ENCODE measurements around the gene PLBD1.

PLBD1 gene

DNA sequence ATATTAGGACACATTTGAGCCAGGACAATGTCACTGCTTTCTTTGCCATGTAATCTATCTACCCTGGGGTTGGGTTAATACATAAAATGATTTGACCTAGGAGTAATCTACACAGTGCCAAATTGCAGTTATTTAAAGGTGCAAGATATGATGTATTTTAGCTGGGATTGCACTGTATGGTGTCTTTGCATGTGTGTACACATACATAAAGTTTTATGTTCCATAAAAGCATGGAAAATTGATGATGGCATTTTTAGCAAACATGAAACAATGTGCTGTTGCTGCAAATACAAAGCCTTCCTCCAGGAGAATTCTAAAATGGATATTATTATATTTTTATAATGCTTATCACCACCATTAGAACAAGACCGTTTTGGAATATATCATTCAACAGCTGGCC is 24.0 kb upstream of the PLBD1 start:
- Histone ChIP-seq H3K9me3 (ENCODE audit: severe bottlenecking) (no peaks in the 10 kb centered on the region), H3K27ac (ENCODE audit: poor library complexity, severe bottlenecking) (no peak overlapping the region), H3K27me3 (ENCODE audit: insufficient read depth, poor library complexity, severe bottlenecking) (no peaks in the 10 kb centered on the region), H3K36me3 (ENCODE audit: low read depth) (no peaks in the 10 kb centered on the region), H3K4me1 (ENCODE audit: insufficient read depth, poor library complexity, severe bottlenecking) (no peaks in the 10 kb centered on the region), H3K4me3 (ENCODE audit: severe bottlenecking) (no peak overlapping the region)
- no peak for DNase-seq (ENCODE audit: low spot score)
- TF ChIP-seq, protein P1, sequence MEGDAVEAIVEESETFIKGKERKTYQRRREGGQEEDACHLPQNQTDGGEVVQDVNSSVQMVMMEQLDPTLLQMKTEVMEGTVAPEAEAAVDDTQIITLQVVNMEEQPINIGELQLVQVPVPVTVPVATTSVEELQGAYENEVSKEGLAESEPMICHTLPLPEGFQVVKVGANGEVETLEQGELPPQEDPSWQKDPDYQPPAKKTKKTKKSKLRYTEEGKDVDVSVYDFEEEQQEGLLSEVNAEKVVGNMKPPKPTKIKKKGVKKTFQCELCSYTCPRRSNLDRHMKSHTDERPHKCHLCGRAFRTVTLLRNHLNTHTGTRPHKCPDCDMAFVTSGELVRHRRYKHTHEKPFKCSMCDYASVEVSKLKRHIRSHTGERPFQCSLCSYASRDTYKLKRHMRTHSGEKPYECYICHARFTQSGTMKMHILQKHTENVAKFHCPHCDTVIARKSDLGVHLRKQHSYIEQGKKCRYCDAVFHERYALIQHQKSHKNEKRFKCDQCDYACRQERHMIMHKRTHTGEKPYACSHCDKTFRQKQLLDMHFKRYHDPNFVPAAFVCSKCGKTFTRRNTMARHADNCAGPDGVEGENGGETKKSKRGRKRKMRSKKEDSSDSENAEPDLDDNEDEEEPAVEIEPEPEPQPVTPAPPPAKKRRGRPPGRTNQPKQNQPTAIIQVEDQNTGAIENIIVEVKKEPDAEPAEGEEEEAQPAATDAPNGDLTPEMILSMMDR (IDR thresholded peaks at IDR 0.05; ENCODE audit: poor library complexity, severe bottlenecking): no peak
- ATAC-seq (ENCODE audit: low read depth): no peak

DNA sequence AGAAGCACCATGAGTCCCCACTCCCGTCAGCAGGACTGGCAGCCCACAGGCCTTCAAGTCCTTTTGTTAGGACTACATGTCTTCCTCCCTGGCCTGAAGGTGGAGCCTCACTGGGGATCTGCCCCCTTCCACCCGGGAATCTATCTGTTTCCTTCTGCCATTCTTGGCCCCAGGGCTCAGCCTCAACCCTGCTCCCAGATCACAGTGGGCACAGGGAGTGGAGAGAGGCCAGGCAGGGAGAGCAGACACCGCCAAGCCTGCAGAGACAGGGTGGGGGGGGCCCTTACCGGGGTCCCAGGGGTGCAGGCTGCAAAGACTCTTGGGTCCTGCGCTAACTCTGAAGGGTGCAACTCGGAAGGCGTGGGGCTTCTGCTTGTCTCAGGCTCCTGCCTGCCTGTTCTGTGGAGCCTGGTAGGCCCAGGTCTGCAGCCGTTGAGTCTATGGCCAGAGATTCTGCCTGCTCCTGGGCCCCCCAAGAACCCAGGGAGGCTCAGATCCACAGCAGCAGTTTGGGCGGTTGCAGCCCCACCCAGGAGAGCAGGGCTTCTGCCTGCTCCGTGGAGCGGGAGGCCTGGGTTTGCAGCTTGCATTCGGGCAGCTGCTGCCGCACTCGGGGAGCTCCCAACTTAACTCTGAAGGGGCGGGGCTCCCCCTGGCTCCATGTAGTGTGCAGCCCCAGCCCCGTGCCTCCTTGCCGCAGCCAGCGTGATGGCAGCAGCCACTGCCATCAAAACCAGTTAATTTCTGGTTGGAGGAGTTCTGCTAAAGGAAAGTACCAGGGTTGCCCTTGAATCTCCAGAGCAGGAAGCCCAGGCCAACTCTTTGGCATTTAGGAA is 21.7 kb upstream of the PLBD1 start:
- no peak overlapping the region for H3K4me3 ChIP-seq (ENCODE audit: severe bottlenecking)
- no peaks in the 10 kb centered on the region for H3K36me3 ChIP-seq (ENCODE audit: low read depth)
- H3K27ac ChIP-seq (ENCODE audit: poor library complexity, severe bottlenecking): no peak overlapping the region
- H3K4me1 ChIP-seq (ENCODE audit: insufficient read depth, poor library complexity, severe bottlenecking): no peaks in the 10 kb centered on the region
- DNase-seq (ENCODE audit: low spot score): no peak
- no peak for ATAC-seq (ENCODE audit: low read depth)
- no peaks in the 10 kb centered on the region for H3K27me3 ChIP-seq (ENCODE audit: insufficient read depth, poor library complexity, severe bottlenecking)
- H3K9me3 ChIP-seq (ENCODE audit: severe bottlenecking): no peaks in the 10 kb centered on the region
- TF ChIP-seq, protein P1 (IDR thresholded peaks at IDR 0.05; ENCODE audit: poor library complexity, severe bottlenecking): no peak

DNA sequence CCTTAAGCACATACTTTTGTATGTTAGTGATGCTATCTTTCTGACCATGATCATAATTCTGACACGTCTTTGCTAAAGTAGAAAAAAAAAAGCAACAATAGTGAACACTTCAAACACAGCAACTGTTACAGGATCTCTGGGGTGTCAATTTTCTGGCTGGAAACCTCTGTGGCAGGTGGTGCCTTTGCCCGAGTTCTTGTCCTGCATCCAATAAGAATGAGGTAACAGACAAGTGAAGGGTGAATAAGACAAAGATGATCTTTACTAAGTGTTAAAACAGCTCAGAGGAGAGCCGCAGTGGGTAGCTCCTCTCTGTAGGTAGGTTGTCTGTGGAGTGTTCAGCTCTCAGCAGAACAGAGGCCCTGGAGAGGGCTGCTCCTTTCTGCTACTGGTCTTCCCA is 20.9 kb upstream of the PLBD1 start:
- no peaks in the 10 kb centered on the region for H3K9me3 ChIP-seq (ENCODE audit: severe bottlenecking)
- no peak overlapping the region for H3K4me3 ChIP-seq (ENCODE audit: severe bottlenecking)
- H3K36me3 ChIP-seq (ENCODE audit: low read depth): no peaks in the 10 kb centered on the region
- no peaks in the 10 kb centered on the region for H3K27me3 ChIP-seq (ENCODE audit: insufficient read depth, poor library complexity, severe bottlenecking)
- H3K27ac ChIP-seq (ENCODE audit: poor library complexity, severe bottlenecking): no peak overlapping the region
- TF ChIP-seq, protein P1 (IDR thresholded peaks at IDR 0.05; ENCODE audit: poor library complexity, severe bottlenecking): no peak
- H3K4me1 ChIP-seq (ENCODE audit: insufficient read depth, poor library complexity, severe bottlenecking): no peaks in the 10 kb centered on the region
- ATAC-seq (ENCODE audit: low read depth) (no peak), DNase-seq (ENCODE audit: low spot score) (no peak)

DNA sequence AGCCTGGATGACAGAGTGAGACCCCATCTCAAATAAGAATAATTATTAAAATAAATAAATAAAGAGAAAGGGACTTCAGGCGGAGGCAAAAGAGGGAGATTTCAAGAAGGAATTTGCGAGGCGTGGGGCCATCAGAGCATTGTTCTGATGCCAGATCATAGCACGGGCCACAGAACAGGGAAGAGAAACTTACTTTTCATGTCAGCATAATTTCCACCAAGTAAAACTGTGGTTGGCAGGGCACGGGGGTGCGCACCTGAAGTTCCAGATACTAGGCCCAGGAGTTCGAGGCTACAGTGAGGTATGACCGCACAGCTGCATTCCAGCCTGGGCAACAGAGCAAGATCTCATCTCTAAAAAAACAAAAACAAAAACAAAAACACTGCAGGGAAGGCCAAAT is 11.0 kb upstream of the PLBD1 start:
- DNase-seq (ENCODE audit: low spot score): no peak
- Histone ChIP-seq H3K27me3 (ENCODE audit: insufficient read depth, poor library complexity, severe bottlenecking) (no peaks in the 10 kb centered on the region), H3K36me3 (ENCODE audit: low read depth) (no peaks in the 10 kb centered on the region), H3K4me3 (ENCODE audit: severe bottlenecking) (no peak overlapping the region), H3K9me3 (ENCODE audit: severe bottlenecking) (no peaks in the 10 kb centered on the region), H3K4me1 (ENCODE audit: insufficient read depth, poor library complexity, severe bottlenecking) (no peaks in the 10 kb centered on the region), H3K27ac (ENCODE audit: poor library complexity, severe bottlenecking) (no peak overlapping the region)
- no peak for ATAC-seq (ENCODE audit: low read depth)
- TF ChIP-seq, protein P1 (IDR thresholded peaks at IDR 0.05; ENCODE audit: poor library complexity, severe bottlenecking): no peak

DNA sequence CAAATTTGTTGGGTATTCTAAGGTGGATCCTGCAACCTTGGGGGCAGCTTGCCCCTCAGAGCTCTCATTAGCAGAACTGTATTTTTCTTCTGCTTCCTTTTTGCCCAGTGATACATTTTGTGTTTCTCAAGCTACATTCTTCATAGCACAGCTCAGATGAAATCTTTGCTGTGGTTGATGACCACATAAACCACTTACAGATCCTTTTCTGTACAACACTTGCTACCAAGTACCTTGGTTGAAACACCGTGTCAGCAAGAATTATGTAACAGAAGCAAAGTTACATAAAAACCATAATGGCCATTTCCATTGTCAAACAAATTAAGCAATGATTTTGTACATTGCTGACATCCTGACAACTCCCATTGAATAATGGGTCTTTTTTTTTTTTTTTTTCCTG is 9.7 kb upstream of the PLBD1 start:
- H3K4me1 ChIP-seq (ENCODE audit: insufficient read depth, poor library complexity, severe bottlenecking): no peaks in the 10 kb centered on the region
- no peak for ATAC-seq (ENCODE audit: low read depth)
- TF ChIP-seq, protein P1 (IDR thresholded peaks at IDR 0.05; ENCODE audit: poor library complexity, severe bottlenecking): no peak
- DNase-seq (ENCODE audit: low spot score): no peak
- no peaks in the 10 kb centered on the region for H3K9me3 ChIP-seq (ENCODE audit: severe bottlenecking)
- no peaks in the 10 kb centered on the region for H3K27me3 ChIP-seq (ENCODE audit: insufficient read depth, poor library complexity, severe bottlenecking)
- H3K4me3 ChIP-seq (ENCODE audit: severe bottlenecking): no peak overlapping the region
- H3K36me3 ChIP-seq (ENCODE audit: low read depth): no peaks in the 10 kb centered on the region
- no peak overlapping the region for H3K27ac ChIP-seq (ENCODE audit: poor library complexity, severe bottlenecking)
